Hematopoietic multipotent progenitor cell treated with erythropoietin and hydrocortisone succinate and interleukin-3 and kit ligand, for 6 days (in vitro differentiated cells): ENCODE data around the gene NUDCD3.

Source experiments
- DNase-seq: peaks from one replicate; pipeline ENCODE4 v3.0.0-alpha.2; 2015

Gene NUDCD3

GRCh38 chr7:44348300-44348699 lies 142.2 kb downstream of the NUDCD3 start:
- peak; percentile 62 for DNase-seq

GRCh38 chr7:44347546-44348114 lies 142.8 kb downstream of the NUDCD3 start:
- no peak for DNase-seq

GRCh38 chr7:44346063-44346462 lies 144.4 kb downstream of the NUDCD3 start:
- DNase-seq, result no peak

- no peak for DNase-seq
These were observed 149.1 kb downstream of the NUDCD3 start for GRCh38 chr7:44341401-44341800.

GRCh38 chr7:44338600-44338999 lies 151.9 kb downstream of the NUDCD3 start:
- DNase-seq, result peak; percentile 33

GRCh38 chr7:44336491-44336890 lies 154.0 kb downstream of the NUDCD3 start:
- DNase-seq, result no peak

- no peak for DNase-seq
These were observed 155.3 kb downstream of the NUDCD3 start for GRCh38 chr7:44335184-44335583.

GRCh38 chr7:44334734-44335097 lies 155.7 kb downstream of the NUDCD3 start:
- no peak for DNase-seq

GRCh38 chr7:44333911-44334733 lies 156.3 kb downstream of the NUDCD3 start:
- DNase-seq, result no peak

GRCh38 chr7:44331682-44332081 lies 158.8 kb downstream of the NUDCD3 start:
- DNase-seq, result no peak

- no peak for DNase-seq
These were observed 160.1 kb downstream of the NUDCD3 start for GRCh38 chr7:44330331-44330730.

GRCh38 chr7:44329888-44330287 lies 160.6 kb downstream of the NUDCD3 start:
- no peak for DNase-seq
